Loucy (cell line): Measurements from ENCODE around the gene HS1BP3.

Experiments used
- EZH2phosphoT487 ChIP-seq: fragments of 200-600 bp; IDR thresholded peaks from 2 replicates; pipeline ENCODE4 v1.6.1; 2018; ENCODE audit warnings: antibody characterized with exemption, mild to moderate bottlenecking, moderate library complexity, borderline replicate concordance
- TF ChIP-seq, protein P1 (sequence below): fragments of 200-600 bp; sonication (generic); conservative IDR thresholded peaks from 2 replicates; pipeline ENCODE4 v1.5.1; 2014; ENCODE audit warnings: mild to moderate bottlenecking, antibody characterized with exemption, low read length

DNA sequence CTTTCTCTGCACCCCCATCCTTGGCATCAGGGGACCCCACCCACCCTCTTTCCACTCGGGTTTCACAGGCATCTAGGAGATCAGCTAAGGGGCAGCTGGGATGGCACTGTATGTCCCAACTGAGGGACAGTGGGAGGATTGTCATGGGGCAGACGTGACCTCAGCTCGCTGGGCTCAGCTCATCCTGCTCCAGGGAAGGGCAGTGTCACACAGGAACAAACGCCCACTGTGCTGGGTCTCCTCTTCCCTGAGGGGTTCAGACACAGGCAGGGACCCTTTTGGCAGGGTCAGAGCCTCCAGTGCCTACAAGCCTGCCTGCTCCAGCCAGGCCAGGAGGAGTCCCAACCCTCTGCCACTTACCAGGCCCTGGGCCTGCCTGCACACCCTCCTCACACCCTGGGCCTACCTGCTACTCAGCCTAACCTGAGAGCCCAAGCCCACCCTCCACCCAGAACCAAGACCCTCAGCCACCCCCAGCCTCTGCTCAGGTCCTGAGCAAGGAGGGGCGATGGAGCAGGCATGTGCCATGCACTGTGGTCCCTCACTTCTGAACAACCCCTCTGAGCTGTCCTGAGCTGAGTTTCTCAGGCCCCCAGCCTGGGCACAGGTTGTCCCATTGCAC, 68.2 kb downstream of the HS1BP3 start:
- TF ChIP-seq, protein P1, sequence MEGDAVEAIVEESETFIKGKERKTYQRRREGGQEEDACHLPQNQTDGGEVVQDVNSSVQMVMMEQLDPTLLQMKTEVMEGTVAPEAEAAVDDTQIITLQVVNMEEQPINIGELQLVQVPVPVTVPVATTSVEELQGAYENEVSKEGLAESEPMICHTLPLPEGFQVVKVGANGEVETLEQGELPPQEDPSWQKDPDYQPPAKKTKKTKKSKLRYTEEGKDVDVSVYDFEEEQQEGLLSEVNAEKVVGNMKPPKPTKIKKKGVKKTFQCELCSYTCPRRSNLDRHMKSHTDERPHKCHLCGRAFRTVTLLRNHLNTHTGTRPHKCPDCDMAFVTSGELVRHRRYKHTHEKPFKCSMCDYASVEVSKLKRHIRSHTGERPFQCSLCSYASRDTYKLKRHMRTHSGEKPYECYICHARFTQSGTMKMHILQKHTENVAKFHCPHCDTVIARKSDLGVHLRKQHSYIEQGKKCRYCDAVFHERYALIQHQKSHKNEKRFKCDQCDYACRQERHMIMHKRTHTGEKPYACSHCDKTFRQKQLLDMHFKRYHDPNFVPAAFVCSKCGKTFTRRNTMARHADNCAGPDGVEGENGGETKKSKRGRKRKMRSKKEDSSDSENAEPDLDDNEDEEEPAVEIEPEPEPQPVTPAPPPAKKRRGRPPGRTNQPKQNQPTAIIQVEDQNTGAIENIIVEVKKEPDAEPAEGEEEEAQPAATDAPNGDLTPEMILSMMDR = no peak
- no peak for TF ChIP-seq EZH2phosphoT487
